Natural killer cell (primary cell): ENCODE measurements around the gene WIPF3. TPM values are rescaled to one million over a fixed set of nuclear protein-coding genes. Genes with fewer than 3 reads are reported as not detected.

Experiments used
- ATAC-seq, 3 donors: fragments of 150-1000 bp in 2 of 3; fragments of 200-7000 bp in 1 of 3; cut with Tn5 transposase; 1 replicate in 1 of 3; 2 replicates in 2 of 3; pipeline ENCODE4 v1.10.0; 2021; ENCODE audit warnings: mild to moderate bottlenecking in 2 of 3, moderate library complexity in 2 of 3
- DNase-seq, 2 donors: peaks; one replicate each; pipeline versions ENCODE4 v3.0.0 to v3.0.0-alpha.2; 2013 to 2021; ENCODE audit warnings: mixed read lengths in 1 of 2
- H3K27ac ChIP-seq: one replicate; pipeline ENCODE4 v1.5.1; 2013; ENCODE audit warnings: mild to moderate bottlenecking, low read length
- H3K27me3 ChIP-seq: one replicate; pipeline ENCODE4 v1.6.1; 2013; ENCODE audit warnings: low read length; ENCODE audit not compliant: control insufficient read depth, insufficient read depth
- H3K36me3 ChIP-seq: one replicate; pipeline ENCODE4 v1.6.1; 2013; ENCODE audit warnings: low read length; ENCODE audit not compliant: control insufficient read depth, insufficient read depth
- H3K4me1 ChIP-seq: one replicate; pipeline ENCODE4 v1.6.1; 2013; ENCODE audit warnings: low read length; ENCODE audit not compliant: control insufficient read depth, insufficient read depth
- H3K4me3 ChIP-seq: one replicate; pipeline ENCODE4 v1.5.1; 2013; ENCODE audit warnings: low read length
- H3K9me3 ChIP-seq: one replicate; pipeline ENCODE4 v1.6.1; 2013; ENCODE audit warnings: low read length; ENCODE audit not compliant: control insufficient read depth, insufficient read depth
- H3K27ac Mint-ChIP-seq, 2 donors: one replicate each; pipeline ENCODE4 v1.8.0; 2022; ENCODE audit warnings: mild to moderate bottlenecking in 2 of 2, mixed read lengths in 2 of 2, moderate library complexity in 1 of 2
- H3K27me3 Mint-ChIP-seq, 2 donors: one replicate each; pipeline ENCODE4 v1.8.0; 2022; ENCODE audit warnings: low read depth in 2 of 2, mixed read lengths in 2 of 2
- H3K36me3 Mint-ChIP-seq: one replicate; pipeline ENCODE4 v1.8.0; 2022; ENCODE audit warnings: mixed read lengths
- H3K4me1 Mint-ChIP-seq, 2 donors: one replicate each; pipeline ENCODE4 v1.8.0; 2022; ENCODE audit warnings: mixed read lengths in 2 of 2
- H3K4me3 Mint-ChIP-seq: one replicate; pipeline ENCODE4 v1.8.0; 2022; ENCODE audit warnings: mild to moderate bottlenecking, moderate library complexity, mixed read lengths
- H3K9me3 Mint-ChIP-seq, 2 donors: one replicate each; pipeline ENCODE4 v1.8.0; 2022; ENCODE audit warnings: mixed read lengths in 2 of 2
- WGBS: methylation state at CpG from one replicate; pipeline ENCODE4 v1.1.7; 2013; ENCODE audit warnings: missing lambda C conversion rate; ENCODE audit not compliant: insufficient coverage; 5-methylcytosine and 5-hydroxymethylcytosine counted together
- intact Hi-C: fragments of 100-400 bp; cut with micrococcal nuclease; formaldehyde crosslinking; loops from one replicate; pipeline ENCODE4 v1.14.2; 2022
- total RNA-seq, 4 donors: library from RNA; stranded (reverse); fragments of 120-200 nt in 1 of 4; gene quantifications; one replicate each; pipeline versions ENCODE4 v1.2.3 to v1.2.4, GENCODE V29; 2013 to 2022
- TF ChIP-seq, protein P1 (sequence below): fragments of 200-600 bp; IDR thresholded peaks from one replicate; pipeline ENCODE4 v1.8.0; 2022; ENCODE audit warnings: antibody characterized with exemption

The WIPF3 gene
- total RNA-seq, 3 donors from 2014 or later (not counting 1 experiment from before 2014, with no cell fraction given): not detected

DNA sequence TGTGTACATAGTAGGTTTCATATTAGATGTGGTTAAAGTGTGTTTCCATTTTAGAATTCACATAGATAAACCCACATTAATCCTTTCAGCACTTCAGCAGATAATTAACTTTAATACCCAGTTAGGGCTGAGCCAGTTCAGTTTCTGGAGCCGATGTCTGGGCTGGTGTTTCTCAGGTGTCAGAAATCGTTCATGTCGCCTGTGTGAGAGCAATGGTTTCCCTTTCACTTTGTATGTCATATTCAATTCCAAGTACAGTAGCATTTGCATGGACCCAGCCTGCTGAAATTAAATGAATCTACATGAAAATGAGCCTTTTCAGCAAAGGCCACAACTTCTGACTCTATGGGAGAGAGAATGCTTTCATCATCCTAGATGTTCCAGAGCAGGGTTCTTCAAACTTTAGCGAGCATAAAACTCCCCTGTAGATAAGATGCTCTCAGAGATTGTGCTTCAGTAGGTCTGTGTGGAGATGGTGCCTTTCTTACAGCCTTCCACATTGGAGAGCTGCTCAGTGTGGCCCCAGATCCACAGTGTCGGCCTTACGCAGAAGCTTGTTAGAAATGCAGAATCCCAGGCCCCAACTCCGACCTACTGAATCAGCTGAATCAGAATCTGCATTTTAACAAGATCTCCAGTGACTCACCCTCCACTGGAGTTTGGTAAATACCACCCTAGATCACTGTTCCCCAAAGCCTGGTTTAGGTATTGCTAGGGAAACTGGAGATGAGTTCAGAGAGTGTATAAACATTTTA lies 19.6 kb downstream of the WIPF3 start:
- H3K4me1 Mint-ChIP-seq: peaks cover 7% of the 10 kb centered on the region in 2 donors
- intact Hi-C loops: no loop called here
- TF ChIP-seq, protein P1, sequence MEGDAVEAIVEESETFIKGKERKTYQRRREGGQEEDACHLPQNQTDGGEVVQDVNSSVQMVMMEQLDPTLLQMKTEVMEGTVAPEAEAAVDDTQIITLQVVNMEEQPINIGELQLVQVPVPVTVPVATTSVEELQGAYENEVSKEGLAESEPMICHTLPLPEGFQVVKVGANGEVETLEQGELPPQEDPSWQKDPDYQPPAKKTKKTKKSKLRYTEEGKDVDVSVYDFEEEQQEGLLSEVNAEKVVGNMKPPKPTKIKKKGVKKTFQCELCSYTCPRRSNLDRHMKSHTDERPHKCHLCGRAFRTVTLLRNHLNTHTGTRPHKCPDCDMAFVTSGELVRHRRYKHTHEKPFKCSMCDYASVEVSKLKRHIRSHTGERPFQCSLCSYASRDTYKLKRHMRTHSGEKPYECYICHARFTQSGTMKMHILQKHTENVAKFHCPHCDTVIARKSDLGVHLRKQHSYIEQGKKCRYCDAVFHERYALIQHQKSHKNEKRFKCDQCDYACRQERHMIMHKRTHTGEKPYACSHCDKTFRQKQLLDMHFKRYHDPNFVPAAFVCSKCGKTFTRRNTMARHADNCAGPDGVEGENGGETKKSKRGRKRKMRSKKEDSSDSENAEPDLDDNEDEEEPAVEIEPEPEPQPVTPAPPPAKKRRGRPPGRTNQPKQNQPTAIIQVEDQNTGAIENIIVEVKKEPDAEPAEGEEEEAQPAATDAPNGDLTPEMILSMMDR: no peak
- H3K27me3 Mint-ChIP-seq: peaks cover 13 to 24% of the 10 kb centered on the region in 2 donors
- H3K27ac Mint-ChIP-seq: peak overlapping the region in 1 of 2 donors; percentile 45
- H3K36me3 Mint-ChIP-seq: no peaks in the 10 kb centered on the region
- H3K9me3 ChIP-seq: no peaks in the 10 kb centered on the region
- H3K27me3 ChIP-seq: no peaks in the 10 kb centered on the region
- H3K27ac ChIP-seq: no peak overlapping the region
- H3K4me3 ChIP-seq: no peak overlapping the region
- 62% methylated on average over 6 of the region's 7 CpGs for WGBS
- no peaks in the 10 kb centered on the region for H3K4me1 ChIP-seq
- H3K36me3 ChIP-seq: no peaks in the 10 kb centered on the region
- H3K9me3 Mint-ChIP-seq: no peaks in the 10 kb centered on the region
- H3K4me3 Mint-ChIP-seq: peak overlapping the region; percentile 14
- ATAC-seq: peak; percentile 26 to 59 (median 44)
- DNase-seq: peak in 1 of 2 donors; percentile 8

DNA sequence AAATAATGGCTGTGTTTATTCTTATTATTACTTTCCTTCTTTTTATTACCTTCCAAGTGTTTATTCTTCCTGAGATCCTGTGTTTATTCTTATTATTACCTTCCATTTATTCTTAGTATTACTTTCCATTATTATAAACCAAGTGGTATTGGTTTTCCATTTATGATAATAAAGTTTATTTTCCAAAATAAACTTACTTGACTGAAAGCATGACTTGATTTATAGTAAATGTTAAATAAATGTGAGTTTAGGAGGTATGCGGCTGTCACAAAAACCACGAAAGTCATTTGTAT lies 20.2 kb downstream of the WIPF3 start:
- Mint-ChIP-seq H3K36me3 (no peaks in the 10 kb centered on the region), H3K4me3 (no peak overlapping the region), H3K4me1 (peaks cover 7% of the 10 kb centered on the region in 2 donors), H3K27ac (no peak overlapping the region), H3K27me3 (peaks cover 12 to 20% of the 10 kb centered on the region in 2 donors), H3K9me3 (no peaks in the 10 kb centered on the region)
- intact Hi-C loops: no loop called here
- WGBS: 96% methylated on average over 2 of the region's 2 CpGs
- no peaks in the 10 kb centered on the region for H3K4me1 ChIP-seq
- H3K4me3 ChIP-seq: no peak overlapping the region
- no peak for ATAC-seq
- no peak for DNase-seq
- no peak overlapping the region for H3K27ac ChIP-seq
- H3K9me3 ChIP-seq: no peaks in the 10 kb centered on the region
- TF ChIP-seq, protein P1: no peak
- no peaks in the 10 kb centered on the region for H3K27me3 ChIP-seq
- H3K36me3 ChIP-seq: no peaks in the 10 kb centered on the region

DNA sequence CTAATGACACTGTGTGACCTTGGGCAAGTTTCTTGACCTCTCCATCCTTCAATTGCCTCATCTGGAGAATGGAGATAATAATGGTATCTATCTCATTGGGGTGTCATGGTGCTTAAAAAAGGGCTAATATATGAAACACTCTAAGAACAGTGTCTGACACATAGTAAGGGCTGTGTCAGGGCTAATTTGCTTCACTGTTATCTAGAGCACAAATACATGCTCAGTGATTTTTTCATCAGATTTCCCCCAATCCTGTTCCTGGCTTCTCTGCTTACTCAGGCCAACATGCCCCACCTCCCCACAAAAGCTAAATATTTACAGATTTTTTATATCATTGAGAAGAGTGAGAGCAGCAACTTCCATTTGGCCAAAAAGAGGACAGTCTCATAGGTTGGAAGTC lies 20.6 kb downstream of the WIPF3 start:
- no peaks in the 10 kb centered on the region for H3K9me3 Mint-ChIP-seq
- no peak overlapping the region for H3K27ac ChIP-seq
- H3K4me3 ChIP-seq: no peak overlapping the region
- intact Hi-C loops: no loop called here
- ATAC-seq (no peak), DNase-seq (no peak)
- no peaks in the 10 kb centered on the region for H3K4me1 ChIP-seq
- no peaks in the 10 kb centered on the region for H3K36me3 Mint-ChIP-seq
- H3K9me3 ChIP-seq: no peaks in the 10 kb centered on the region
- H3K27ac Mint-ChIP-seq: no peak overlapping the region
- no peak overlapping the region for H3K4me3 Mint-ChIP-seq
- H3K27me3 Mint-ChIP-seq: peaks cover 9 to 16% of the 10 kb centered on the region in 2 donors
- H3K4me1 Mint-ChIP-seq: peaks cover 7% of the 10 kb centered on the region in 2 donors
- TF ChIP-seq, protein P1: no peak
- no peaks in the 10 kb centered on the region for H3K27me3 ChIP-seq
- no peaks in the 10 kb centered on the region for H3K36me3 ChIP-seq

DNA sequence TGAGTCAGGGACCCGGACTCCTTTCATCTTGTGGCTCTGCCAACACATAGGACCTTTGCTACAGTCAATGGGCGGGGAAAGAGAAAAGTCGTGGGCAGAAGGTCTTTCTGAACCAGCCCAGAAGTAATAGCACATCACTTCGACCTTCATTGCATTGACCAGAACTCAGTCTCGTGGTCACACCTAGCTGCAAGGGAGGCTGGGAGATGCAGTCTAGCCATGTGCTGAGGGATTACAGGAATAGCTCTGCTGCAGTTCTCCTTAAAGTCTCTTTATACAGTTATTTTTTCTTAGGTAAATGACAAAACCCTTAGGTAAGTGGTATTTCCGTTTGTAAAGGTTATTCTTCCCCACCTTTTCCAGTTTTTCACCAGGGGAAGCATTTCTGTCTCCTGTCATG lies 25.4 kb downstream of the WIPF3 start:
- H3K27ac Mint-ChIP-seq: no peak overlapping the region
- no peak for ATAC-seq
- Histone ChIP-seq H3K4me3 (no peak overlapping the region), H3K36me3 (no peaks in the 10 kb centered on the region), H3K9me3 (no peaks in the 10 kb centered on the region), H3K27me3 (no peaks in the 10 kb centered on the region), H3K27ac (no peak overlapping the region), H3K4me1 (no peaks in the 10 kb centered on the region)
- no peaks in the 10 kb centered on the region for H3K36me3 Mint-ChIP-seq
- H3K9me3 Mint-ChIP-seq: no peaks in the 10 kb centered on the region
- intact Hi-C loops: no loop called here
- 90% methylated on average over 5 of the region's 6 CpGs for WGBS
- TF ChIP-seq, protein P1: no peak
- H3K27me3 Mint-ChIP-seq: peaks cover 8 to 15% of the 10 kb centered on the region in 2 donors
- no peak for DNase-seq
- no peaks in the 10 kb centered on the region for H3K4me1 Mint-ChIP-seq
- no peak overlapping the region for H3K4me3 Mint-ChIP-seq
